ENCODE measurements around the gene HRK.

The HRK gene

DNA sequence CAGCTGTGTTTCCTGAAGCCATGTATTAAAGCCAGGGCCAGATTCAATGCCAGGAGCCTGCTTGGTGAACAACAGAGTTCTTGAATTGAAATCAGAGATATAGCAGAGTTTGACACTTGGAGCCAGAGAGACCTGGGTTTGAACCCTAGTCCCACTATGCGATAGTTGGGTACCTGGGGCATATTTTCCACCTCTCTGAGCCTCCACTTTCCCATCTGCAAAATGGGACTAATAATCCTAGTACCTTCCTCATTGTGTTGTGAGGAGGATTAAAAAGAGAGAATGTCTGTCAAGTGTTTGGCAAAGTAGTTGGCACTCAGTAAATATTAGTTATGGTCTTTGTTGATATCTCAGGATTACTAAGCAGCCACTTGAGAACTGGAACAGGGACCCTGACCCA is 6.0 kb upstream of the HRK start:
- DNase-seq (ENCODE audit: low spot score): no peak
- TF ChIP-seq CTCF (IDR thresholded peaks at IDR 0.05; ENCODE audit: extremely low read depth, missing control alignments): no peak

DNA sequence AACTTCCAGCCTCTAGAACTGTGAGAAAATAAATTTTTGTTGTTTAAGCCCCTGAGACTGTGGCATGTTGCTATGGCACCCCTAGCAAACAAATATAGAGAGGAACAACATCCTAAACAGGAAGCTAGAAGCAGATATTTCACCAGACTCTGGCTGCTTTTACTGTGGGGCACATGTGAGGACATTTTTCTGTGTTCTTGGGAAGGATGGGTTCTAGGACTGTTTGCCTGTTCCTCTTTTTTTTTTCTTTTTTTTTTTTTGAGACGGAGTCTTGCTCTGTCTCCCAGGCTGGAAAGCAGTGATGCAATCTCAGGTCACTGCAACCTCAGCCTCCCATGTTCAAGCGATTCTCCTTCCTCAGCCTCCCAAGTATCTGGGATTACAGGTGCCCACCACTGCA is 4.2 kb upstream of the HRK start:
- TF ChIP-seq CTCF (IDR thresholded peaks at IDR 0.05; ENCODE audit: extremely low read depth, missing control alignments): no peak
- DNase-seq (ENCODE audit: low spot score): no peak

DNA sequence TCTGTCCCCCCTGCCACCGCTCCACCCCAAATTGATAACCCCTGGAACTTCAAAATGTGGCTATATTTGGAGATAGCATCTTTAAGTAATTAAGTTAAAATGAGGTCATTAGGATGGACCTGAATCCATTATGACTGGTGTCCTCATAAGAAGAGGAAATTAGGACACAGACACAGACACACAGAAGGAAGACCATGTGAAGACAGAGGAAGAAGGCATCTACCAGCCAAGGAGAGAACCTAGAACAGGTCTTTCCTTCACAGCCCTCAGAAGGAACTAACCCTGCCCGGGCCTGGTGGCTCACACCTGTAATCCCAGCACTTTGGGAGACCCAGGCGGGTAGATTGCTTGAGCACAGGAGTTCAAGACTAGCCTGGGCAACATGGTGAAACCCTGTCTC is 3.6 kb upstream of the HRK start:
- TF ChIP-seq CTCF (IDR thresholded peaks at IDR 0.05; ENCODE audit: extremely low read depth, missing control alignments): no peak
- no peak for DNase-seq (ENCODE audit: low spot score)

DNA sequence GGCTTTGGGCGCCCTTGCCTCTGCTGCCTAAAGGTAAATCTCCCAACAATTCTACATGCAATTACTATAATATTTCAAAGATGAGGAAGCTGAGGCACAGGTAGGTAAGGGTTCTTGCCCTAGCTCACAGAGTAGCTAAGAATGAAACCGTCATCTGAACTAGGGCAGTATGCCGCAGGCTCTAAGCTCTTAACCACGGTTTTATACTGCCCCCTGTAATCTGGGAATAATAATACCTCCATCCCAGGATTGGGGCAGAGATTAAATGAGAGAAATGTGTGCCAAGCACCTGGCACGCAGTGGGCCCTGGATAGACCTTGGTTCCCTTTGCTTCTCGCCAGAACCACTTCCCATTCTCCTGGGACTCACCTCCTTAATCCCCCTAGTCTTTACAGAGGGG is 1.5 kb upstream of the HRK start:
- peak; percentile 49 for DNase-seq (ENCODE audit: low spot score)
- no peak for TF ChIP-seq CTCF (IDR thresholded peaks at IDR 0.05; ENCODE audit: extremely low read depth, missing control alignments)

GRCh38 chr12:116881877-116882507 is 751 bp upstream of the HRK start:
- DNase-seq (ENCODE audit: low spot score): no peak
- TF ChIP-seq CTCF (IDR thresholded peaks at IDR 0.05; ENCODE audit: extremely low read depth, missing control alignments): no peak

DNA sequence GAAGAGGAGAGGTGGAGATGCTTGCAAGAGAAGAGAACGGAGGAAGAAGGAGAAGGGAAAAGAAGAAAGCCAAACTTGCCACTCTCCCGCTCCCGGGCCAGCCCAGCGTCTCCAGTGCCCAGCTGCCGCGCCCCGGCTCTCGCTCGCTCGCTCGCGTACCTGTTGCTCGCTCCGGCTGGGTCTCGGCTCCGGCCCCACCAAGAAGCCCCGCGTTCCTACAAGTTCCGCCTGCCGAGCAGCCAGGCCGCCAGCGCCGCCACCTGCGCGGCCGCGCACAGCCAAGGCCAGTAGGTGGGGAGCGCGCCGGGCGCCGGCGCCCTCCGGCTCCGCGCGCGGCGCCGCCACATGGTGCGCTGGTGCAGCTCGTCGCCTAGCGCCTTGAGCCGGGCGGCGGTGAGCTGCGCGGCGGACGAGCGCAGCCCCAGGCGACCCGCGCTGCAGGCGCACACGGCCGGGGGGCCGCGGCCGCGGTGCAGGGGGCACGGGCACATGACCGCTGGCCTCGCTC is 370 bp downstream of the HRK start:
- TF ChIP-seq CTCF (IDR thresholded peaks at IDR 0.05; ENCODE audit: extremely low read depth, missing control alignments): no peak
- peak; percentile 85 for DNase-seq (ENCODE audit: low spot score)

- TF ChIP-seq CTCF (IDR thresholded peaks at IDR 0.05; ENCODE audit: extremely low read depth, missing control alignments): no peak
- no peak for DNase-seq (ENCODE audit: low spot score)
These were observed 926 bp downstream of the HRK start for GRCh38 chr12:116880213-116880816.

All from GM20000 (cell line).